ENCODE measurements around the gene ZSCAN12. TPM values are rescaled to one million over a fixed set of nuclear protein-coding genes. Genes with fewer than 3 reads are reported as not detected.

Gene ZSCAN12
- total and polyA plus RNA-seq, 10 of the 15 experiments (the other 5 are each of a cell fraction or from before 2014, with no cell fraction given) = 1.2 to 12.2 (median 7.4) TPM

DNA sequence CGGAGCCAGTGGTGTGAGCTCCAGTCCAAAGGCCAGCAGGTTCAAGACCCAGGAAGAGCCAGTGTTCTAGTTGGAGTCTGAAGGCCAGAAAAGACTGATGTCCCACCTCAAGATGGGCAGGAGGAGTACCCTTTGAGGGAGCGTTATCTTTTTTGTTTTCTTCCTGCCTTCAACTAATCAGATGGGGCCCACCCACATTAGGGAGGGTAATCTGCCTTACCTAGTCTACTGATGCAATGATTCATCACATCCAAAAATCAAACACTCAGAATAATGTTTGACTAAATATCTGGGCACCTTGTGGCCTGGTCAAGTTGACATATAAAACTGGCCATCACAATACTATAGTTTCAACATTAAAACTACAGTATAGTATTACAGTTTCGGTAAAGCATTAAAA lies 30.1 kb downstream of the ZSCAN12 start:
- Histone ChIP-seq H3K4me2 (ENCODE audit: control insufficient read depth, insufficient read depth) (no peak overlapping the region), H3K27me3 (replicated peaks in 1 of 2; ENCODE audit: control insufficient read depth in 2 of 2, insufficient read depth in 2 of 2, low read length in 1 of 2) (no peaks in the 10 kb centered on the region), H3K79me2 (ENCODE audit: control insufficient read depth, insufficient read depth, low read length) (no peaks in the 10 kb centered on the region), H4K20me1 (ENCODE audit: control insufficient read depth, insufficient read depth) (no peaks in the 10 kb centered on the region), H3K4me3 (no peak overlapping the region), H3K36me3 (ENCODE audit: control insufficient read depth in 2 of 2, insufficient read depth in 2 of 2, low read length in 1 of 2) (peaks cover 0 to 3% of the 10 kb centered on the region in 2 experiments; a peak in 1 of 4 replicates), H3K9me3 (replicated peaks; ENCODE audit: control insufficient read depth, insufficient read depth, low read length) (no peaks in the 10 kb centered on the region), H2AFZ (ENCODE audit: control insufficient read depth, low read depth, low read length) (no peak overlapping the region), H3K4me1 (ENCODE audit: control insufficient read depth, insufficient read depth, low read length) (peaks cover 14% of the 10 kb centered on the region), H3K9ac (ENCODE audit: control insufficient read depth, insufficient read depth, low read length) (no peak overlapping the region), H3K27ac (ENCODE audit: control insufficient read depth, insufficient read depth) (no peak overlapping the region)
- ChIA-PET RAD21 (ENCODE audit: unreplicated experiment) (no interaction called here), CTCF (no interaction called here), POLR2A (no interaction called here), SMC1A (ENCODE audit: uncharacterized antibody, unreplicated experiment) (interaction anchor here (1.2 kb wide), 1 partner anchor 14 kb away, joined by 3 read pairs; no protein-coding TSS in a partner anchor)
- ATAC-seq (no peak), DNase-seq (ENCODE audit: low read depth, low spot score) (no peak), FAIRE-seq (no peak)
- no peak for TF ChIP-seq ZNF207 (IDR thresholded peaks at IDR 0.05; ENCODE audit: borderline replicate concordance)
- TF ChIP-seq SMC3 (IDR thresholded peaks at IDR 0.05; ENCODE audit: borderline replicate concordance, low read length) = no peak
- TF ChIP-seq POLR2AphosphoS5 (IDR thresholded peaks at IDR 0.05; ENCODE audit: low read length) = no peak
- TF ChIP-seq RCOR1 (conservative IDR thresholded peaks at IDR 0.05; ENCODE audit: low read depth, low read length) = no peak
- TF ChIP-seq, protein P1, sequence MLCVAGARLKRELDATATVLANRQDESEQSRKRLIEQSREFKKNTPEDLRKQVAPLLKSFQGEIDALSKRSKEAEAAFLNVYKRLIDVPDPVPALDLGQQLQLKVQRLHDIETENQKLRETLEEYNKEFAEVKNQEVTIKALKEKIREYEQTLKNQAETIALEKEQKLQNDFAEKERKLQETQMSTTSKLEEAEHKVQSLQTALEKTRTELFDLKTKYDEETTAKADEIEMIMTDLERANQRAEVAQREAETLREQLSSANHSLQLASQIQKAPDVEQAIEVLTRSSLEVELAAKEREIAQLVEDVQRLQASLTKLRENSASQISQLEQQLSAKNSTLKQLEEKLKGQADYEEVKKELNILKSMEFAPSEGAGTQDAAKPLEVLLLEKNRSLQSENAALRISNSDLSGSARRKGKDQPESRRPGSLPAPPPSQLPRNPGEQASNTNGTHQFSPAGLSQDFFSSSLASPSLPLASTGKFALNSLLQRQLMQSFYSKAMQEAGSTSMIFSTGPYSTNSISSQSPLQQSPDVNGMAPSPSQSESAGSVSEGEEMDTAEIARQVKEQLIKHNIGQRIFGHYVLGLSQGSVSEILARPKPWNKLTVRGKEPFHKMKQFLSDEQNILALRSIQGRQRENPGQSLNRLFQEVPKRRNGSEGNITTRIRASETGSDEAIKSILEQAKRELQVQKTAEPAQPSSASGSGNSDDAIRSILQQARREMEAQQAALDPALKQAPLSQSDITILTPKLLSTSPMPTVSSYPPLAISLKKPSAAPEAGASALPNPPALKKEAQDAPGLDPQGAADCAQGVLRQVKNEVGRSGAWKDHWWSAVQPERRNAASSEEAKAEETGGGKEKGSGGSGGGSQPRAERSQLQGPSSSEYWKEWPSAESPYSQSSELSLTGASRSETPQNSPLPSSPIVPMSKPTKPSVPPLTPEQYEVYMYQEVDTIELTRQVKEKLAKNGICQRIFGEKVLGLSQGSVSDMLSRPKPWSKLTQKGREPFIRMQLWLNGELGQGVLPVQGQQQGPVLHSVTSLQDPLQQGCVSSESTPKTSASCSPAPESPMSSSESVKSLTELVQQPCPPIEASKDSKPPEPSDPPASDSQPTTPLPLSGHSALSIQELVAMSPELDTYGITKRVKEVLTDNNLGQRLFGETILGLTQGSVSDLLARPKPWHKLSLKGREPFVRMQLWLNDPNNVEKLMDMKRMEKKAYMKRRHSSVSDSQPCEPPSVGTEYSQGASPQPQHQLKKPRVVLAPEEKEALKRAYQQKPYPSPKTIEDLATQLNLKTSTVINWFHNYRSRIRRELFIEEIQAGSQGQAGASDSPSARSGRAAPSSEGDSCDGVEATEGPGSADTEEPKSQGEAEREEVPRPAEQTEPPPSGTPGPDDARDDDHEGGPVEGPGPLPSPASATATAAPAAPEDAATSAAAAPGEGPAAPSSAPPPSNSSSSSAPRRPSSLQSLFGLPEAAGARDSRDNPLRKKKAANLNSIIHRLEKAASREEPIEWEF (IDR thresholded peaks at IDR 0.05; ENCODE audit: insufficient replicate concordance, low read depth, low read length) = no peak
- no peak for TF ChIP-seq FOS (IDR thresholded peaks at IDR 0.05; ENCODE audit: borderline replicate concordance, extremely low read depth, insufficient read length)
- TF ChIP-seq, protein P2, sequence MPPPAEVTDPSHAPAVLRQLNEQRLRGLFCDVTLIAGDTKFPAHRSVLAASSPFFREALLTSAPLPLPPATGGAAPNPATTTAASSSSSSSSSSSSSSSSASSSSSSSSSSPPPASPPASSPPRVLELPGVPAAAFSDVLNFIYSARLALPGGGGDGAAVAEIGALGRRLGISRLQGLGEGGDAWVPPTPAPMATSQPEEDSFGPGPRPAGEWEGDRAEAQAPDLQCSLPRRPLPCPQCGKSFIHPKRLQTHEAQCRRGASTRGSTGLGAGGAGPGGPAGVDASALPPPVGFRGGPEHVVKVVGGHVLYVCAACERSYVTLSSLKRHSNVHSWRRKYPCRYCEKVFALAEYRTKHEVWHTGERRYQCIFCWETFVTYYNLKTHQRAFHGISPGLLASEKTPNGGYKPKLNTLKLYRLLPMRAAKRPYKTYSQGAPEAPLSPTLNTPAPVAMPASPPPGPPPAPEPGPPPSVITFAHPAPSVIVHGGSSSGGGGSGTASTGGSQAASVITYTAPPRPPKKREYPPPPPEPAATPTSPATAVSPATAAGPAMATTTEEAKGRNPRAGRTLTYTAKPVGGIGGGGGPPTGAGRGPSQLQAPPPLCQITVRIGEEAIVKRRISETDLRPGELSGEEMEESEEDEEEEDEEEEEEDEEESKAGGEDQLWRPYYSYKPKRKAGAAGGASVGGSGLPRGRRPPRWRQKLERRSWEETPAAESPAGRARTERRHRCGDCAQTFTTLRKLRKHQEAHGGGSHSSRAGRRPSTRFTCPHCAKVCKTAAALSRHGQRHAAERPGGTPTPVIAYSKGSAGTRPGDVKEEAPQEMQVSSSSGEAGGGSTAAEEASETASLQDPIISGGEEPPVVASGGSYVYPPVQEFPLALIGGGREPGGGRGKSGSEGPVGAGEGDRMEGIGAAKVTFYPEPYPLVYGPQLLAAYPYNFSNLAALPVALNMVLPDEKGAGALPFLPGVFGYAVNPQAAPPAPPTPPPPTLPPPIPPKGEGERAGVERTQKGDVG (CRISPR knock-in tag; IDR thresholded peaks at IDR 0.05) = no peak
- TF ChIP-seq TCF7 (IDR thresholded peaks at IDR 0.05; ENCODE audit: borderline replicate concordance) = no peak
- BruUV-seq (replicated peaks) = no TSS peak
- intact Hi-C loops (cut with micrococcal nuclease; ENCODE audit: unreplicated experiment) = no loop called here
- in situ Hi-C loops (cut with MboI) = loop anchor here (25.0 kb wide), 1 partner anchor 1207 kb away; no protein-coding TSS in a partner anchor
- 98% methylated on average over 3 of the region's 3 CpGs for WGBS (ENCODE audit: insufficient coverage, insufficient replicate concordance, low lambda C conversion rate, missing lambda C conversion rate)

Data from GM12878 (cell line).